SH-SY5Y (cell line): ENCODE data around the gene ATG14.

Source experiments
- GATA2 ChIP-seq: IDR thresholded peaks from 2 replicates; pipeline ENCODE4 v1.6.1; 2011; ENCODE audit warnings: mild to moderate bottlenecking, low read depth, low read length
- GATA3 ChIP-seq: IDR thresholded peaks from 2 replicates; pipeline ENCODE4 v1.6.1; 2011; ENCODE audit warnings: low read depth, mild to moderate bottlenecking, low read length, moderate library complexity

DNA sequence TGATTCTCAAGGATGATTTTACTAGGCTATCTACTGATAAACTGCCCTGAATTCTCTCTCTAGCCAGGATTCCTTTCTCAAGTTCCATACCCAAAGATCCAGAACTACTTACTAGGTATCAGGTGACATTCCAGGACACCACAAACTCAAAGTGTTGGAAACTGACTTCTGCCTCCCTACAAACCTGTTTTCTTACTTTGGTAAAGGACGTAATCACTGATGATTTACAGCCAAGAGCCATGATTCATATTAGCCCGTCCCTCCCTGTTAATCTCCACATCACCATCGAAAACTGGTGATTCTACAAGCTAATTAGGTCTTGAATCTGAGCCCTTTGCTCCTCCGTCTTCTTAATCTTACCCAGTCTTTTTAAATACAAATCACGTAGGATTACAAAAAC lies 1.0 kb upstream of the ATG14 start:
- TF ChIP-seq GATA2 (no peak), GATA3 (no peak)
